ENCODE results near the gene TPCN2.

The TPCN2 gene

GRCh38 chr11:69039501-69039900 is 9.2 kb upstream of the TPCN2 start:
- no peak for DNase-seq

- DNase-seq = no peak
Observed at GRCh38 chr11:69040051-69040450, 8.7 kb upstream of the TPCN2 start.

GRCh38 chr11:69040581-69041260 is 8.0 kb upstream of the TPCN2 start:
- DNase-seq = no peak

GRCh38 chr11:69041516-69041915 is 7.2 kb upstream of the TPCN2 start:
- DNase-seq = no peak

GRCh38 chr11:69044111-69045013 is 4.4 kb upstream of the TPCN2 start:
- DNase-seq = peak; percentile 23

- no peak for DNase-seq
Observed at GRCh38 chr11:69048031-69048693, 570 bp upstream of the TPCN2 start.

GRCh38 chr11:69049490-69049867 is 747 bp downstream of the TPCN2 start:
- DNase-seq = peak; percentile 28

GRCh38 chr11:69050592-69051380 is 2.1 kb downstream of the TPCN2 start:
- DNase-seq = no peak

- no peak for DNase-seq
Observed at GRCh38 chr11:69051381-69052342, 2.9 kb downstream of the TPCN2 start.

- DNase-seq = no peak
Observed at GRCh38 chr11:69052343-69053168, 3.8 kb downstream of the TPCN2 start.

GRCh38 chr11:69053169-69053477 is 4.4 kb downstream of the TPCN2 start:
- DNase-seq = no peak

GRCh38 chr11:69053546-69054396 is 5.0 kb downstream of the TPCN2 start:
- no peak for DNase-seq

GRCh38 chr11:69054397-69055211 is 5.9 kb downstream of the TPCN2 start:
- no peak for DNase-seq

GRCh38 chr11:69055212-69055586 is 6.5 kb downstream of the TPCN2 start:
- no peak for DNase-seq

GRCh38 chr11:69055598-69056516 is 7.1 kb downstream of the TPCN2 start:
- peak; percentile 47 for DNase-seq

- no peak for DNase-seq
Observed at GRCh38 chr11:69057236-69057635, 8.5 kb downstream of the TPCN2 start.

GRCh38 chr11:69057801-69058200 is 9.1 kb downstream of the TPCN2 start:
- no peak for DNase-seq

Data from CD4-positive, alpha-beta T cell treated with Interleukin-21 for 1 hour (primary cell).